Lower lobe of right lung (tissue), 2 donors: ENCODE results near the gene DCTN2. TPM values are rescaled to one million over a fixed set of nuclear protein-coding genes. Genes with fewer than 3 reads are reported as not detected.

Experiments
- ATAC-seq, 2 donors: fragments of 200-7000 bp; cut with Tn5 transposase; one replicate each; pipeline ENCODE4 v1.9.1; 2020 to 2022; ENCODE audit warnings: mild to moderate bottlenecking in 2 of 2, moderate library complexity in 2 of 2
- DNase-seq: peaks from one replicate; pipeline ENCODE4 v3.0.0-alpha.2; 2020
- H3K27ac ChIP-seq: fragments of 200-600 bp; one replicate; pipeline ENCODE4 v1.8.0; 2022
- H3K27me3 ChIP-seq: fragments of 200-600 bp; one replicate; pipeline ENCODE4 v1.8.0; 2022; ENCODE audit warnings: low read depth
- H3K36me3 ChIP-seq: fragments of 200-600 bp; one replicate; pipeline ENCODE4 v1.8.0; 2022; ENCODE audit warnings: mild to moderate bottlenecking
- H3K4me1 ChIP-seq: fragments of 200-600 bp; one replicate; pipeline ENCODE4 v1.8.0; 2022
- H3K4me3 ChIP-seq: fragments of 200-600 bp; one replicate; pipeline ENCODE4 v1.8.0; 2022; ENCODE audit warnings: mild to moderate bottlenecking
- H3K9me3 ChIP-seq: fragments of 200-600 bp; one replicate; pipeline ENCODE4 v1.8.0; 2022
- intact Hi-C: fragments of 100-400 bp; cut with DNase I; formaldehyde crosslinking; loops from one replicate; pipeline ENCODE4 v1.11.0; 2022
- total RNA-seq: library from RNA; stranded (reverse); fragmentation: NEBNext Ultra II Directional; extraction: Animal tissue kit (Norgen Biotek cat#: 25700); gene quantifications from one replicate; pipeline ENCODE4 v1.2.1, GENCODE V29; 2021
- TF ChIP-seq, protein P1 (sequence below): fragments of 200-600 bp; IDR thresholded peaks from one replicate; pipeline ENCODE4 v1.8.0; 2022; ENCODE audit warnings: antibody characterized with exemption, mild to moderate bottlenecking
- donor health status: DM: no; HTN: yes; CAD: no; lungs with severe emphysema.

The DCTN2 gene
- total RNA-seq, 1 donor from 2014 or later = 88.3 TPM

- H3K9me3 ChIP-seq = no peaks in the 10 kb centered on the region
- no peak overlapping the region for H3K27ac ChIP-seq
- no peak overlapping the region for H3K4me3 ChIP-seq
- peaks cover 34% of the 10 kb centered on the region for H3K27me3 ChIP-seq
- no peak for DNase-seq
- H3K36me3 ChIP-seq = no peaks in the 10 kb centered on the region
- intact Hi-C loops = no loop called here
- ATAC-seq = no peak
- TF ChIP-seq, protein P1, sequence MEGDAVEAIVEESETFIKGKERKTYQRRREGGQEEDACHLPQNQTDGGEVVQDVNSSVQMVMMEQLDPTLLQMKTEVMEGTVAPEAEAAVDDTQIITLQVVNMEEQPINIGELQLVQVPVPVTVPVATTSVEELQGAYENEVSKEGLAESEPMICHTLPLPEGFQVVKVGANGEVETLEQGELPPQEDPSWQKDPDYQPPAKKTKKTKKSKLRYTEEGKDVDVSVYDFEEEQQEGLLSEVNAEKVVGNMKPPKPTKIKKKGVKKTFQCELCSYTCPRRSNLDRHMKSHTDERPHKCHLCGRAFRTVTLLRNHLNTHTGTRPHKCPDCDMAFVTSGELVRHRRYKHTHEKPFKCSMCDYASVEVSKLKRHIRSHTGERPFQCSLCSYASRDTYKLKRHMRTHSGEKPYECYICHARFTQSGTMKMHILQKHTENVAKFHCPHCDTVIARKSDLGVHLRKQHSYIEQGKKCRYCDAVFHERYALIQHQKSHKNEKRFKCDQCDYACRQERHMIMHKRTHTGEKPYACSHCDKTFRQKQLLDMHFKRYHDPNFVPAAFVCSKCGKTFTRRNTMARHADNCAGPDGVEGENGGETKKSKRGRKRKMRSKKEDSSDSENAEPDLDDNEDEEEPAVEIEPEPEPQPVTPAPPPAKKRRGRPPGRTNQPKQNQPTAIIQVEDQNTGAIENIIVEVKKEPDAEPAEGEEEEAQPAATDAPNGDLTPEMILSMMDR = no peak
- peaks cover 39% of the 10 kb centered on the region for H3K4me1 ChIP-seq
Observed at GRCh38 chr12:57548013-57548315, 972 bp upstream of the DCTN2 start.

DNA sequence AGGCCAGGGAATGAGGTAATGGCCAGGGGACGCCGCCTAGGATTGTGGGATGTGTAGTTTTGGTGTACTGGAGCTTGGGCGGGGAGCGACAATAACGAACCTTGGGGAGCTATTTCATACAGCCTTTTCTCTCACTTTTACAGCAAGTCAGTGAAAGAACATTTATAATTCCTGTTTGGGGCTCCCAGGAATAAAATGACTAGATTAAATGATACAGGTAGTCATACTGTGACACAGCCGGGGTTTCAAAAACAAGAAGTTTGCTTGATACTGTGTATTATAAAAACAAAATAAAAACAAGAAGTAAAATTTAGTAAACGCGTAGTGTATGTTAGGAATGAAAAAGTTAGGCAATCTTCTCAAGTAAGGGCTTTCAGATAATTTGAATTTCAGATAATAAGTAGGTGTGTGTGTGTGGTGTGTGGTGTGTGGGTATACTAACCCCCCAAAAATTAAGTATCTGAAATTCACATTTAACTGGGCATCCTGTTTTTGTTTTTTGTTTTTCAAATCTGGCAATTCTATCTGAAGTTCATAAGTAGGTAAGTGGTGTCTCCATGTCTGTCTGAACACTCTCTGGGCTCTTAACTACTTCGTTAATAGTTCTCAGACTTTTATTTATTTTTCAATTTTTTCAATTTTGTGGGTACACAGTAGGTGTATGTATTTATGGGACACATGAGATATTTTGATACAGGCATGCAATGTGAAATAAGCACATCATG is 458 bp upstream of the DCTN2 start:
- Histone ChIP-seq H3K4me1 (peaks cover 39% of the 10 kb centered on the region), H3K36me3 (peaks cover 4% of the 10 kb centered on the region), H3K27ac (no peak overlapping the region), H3K9me3 (no peaks in the 10 kb centered on the region), H3K27me3 (peaks cover 31% of the 10 kb centered on the region), H3K4me3 (peak overlapping the region; percentile 74)
- TF ChIP-seq, protein P1 = no peak
- intact Hi-C loops = no loop called here
- ATAC-seq (no peak), DNase-seq (no peak)

DNA sequence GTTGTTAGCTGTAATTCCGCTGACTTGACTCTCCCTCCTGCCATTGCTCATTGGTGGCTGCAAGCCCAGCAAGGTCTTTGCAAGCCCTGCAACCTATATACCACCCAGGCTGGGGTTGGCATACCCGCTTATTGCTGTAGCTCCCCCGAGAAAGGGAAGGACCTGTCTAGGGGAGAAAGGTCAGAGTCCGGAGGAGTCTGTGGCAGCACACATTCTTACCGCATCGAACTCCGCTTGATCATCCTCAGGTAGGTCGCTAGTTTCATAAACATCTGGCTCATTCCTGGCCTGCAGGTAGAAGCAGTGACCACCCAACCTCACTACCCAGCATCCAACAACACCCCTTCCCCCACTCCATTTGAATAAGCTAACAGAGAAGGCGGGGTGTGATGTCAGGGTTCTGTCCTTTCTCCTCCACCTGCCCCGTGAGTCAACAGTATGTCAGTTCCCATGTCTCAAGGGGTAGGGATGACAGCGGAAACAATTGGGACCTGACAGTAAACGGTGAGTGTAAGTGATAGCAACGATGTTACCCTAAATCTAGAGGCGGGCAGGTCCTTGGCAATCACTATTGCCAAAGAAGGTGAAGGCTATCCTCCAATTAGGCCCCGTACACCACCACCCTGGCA is 1.1 kb downstream of the DCTN2 start:
- no peak for DNase-seq
- Histone ChIP-seq H3K4me1 (peaks cover 39% of the 10 kb centered on the region), H3K9me3 (no peaks in the 10 kb centered on the region), H3K4me3 (peak overlapping the region; percentile 74), H3K36me3 (peaks cover 19% of the 10 kb centered on the region), H3K27me3 (peaks cover 30% of the 10 kb centered on the region), H3K27ac (peak overlapping the region; percentile 83)
- intact Hi-C loops = no loop called here
- TF ChIP-seq, protein P1 = no peak
- ATAC-seq = peak in 1 of 2 donors; percentile 8

- H3K4me1 ChIP-seq = peaks cover 31% of the 10 kb centered on the region
- TF ChIP-seq, protein P1 = no peak
- intact Hi-C loops = no loop called here
- no peak overlapping the region for H3K4me3 ChIP-seq
- ATAC-seq = no peak
- no peak for DNase-seq
- H3K9me3 ChIP-seq = no peaks in the 10 kb centered on the region
- H3K36me3 ChIP-seq = peaks cover 38% of the 10 kb centered on the region
- H3K27ac ChIP-seq = no peak overlapping the region
- H3K27me3 ChIP-seq = peaks cover 8% of the 10 kb centered on the region
Observed at GRCh38 chr12:57543581-57543980, 3.4 kb downstream of the DCTN2 start.

DNA sequence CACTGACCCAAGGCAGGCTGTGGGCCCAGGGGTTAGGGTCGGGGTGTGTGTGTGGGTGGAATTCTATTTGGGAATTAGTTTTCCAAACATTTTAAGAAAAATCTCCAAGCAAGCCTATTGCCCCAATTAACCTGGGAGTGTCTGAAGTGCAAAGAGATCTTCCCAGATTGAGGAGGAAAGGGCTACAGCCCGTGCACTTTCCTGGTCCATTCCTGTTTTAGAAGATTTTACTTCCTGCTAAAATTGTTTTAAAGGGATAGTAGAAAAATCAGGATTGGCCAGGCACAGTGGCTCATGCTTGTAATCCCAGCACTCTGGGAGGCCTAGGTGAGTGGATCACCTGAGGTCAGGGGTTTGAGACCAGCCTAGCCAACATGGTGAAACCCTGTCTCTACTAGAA is 5.3 kb downstream of the DCTN2 start:
- no peak for ATAC-seq
- TF ChIP-seq, protein P1 = no peak
- intact Hi-C loops = no loop called here
- Histone ChIP-seq H3K27ac (no peak overlapping the region), H3K27me3 (no peaks in the 10 kb centered on the region), H3K4me3 (no peak overlapping the region), H3K9me3 (no peaks in the 10 kb centered on the region), H3K4me1 (peaks cover 27% of the 10 kb centered on the region), H3K36me3 (peaks cover 50% of the 10 kb centered on the region)
- no peak for DNase-seq
